GM23338 (cell line): ENCODE measurements around the gene EXD3. TPM values are rescaled to one million over a fixed set of nuclear protein-coding genes. Genes with fewer than 3 reads are reported as not detected.

Source experiments
- ATAC-seq: fragments of 200-7000 bp; cut with Tn5 transposase; 3 replicates; pipeline ENCODE4 v1.9.1; 2020
- DNase-seq: peaks from one replicate; pipeline ENCODE4 v3.0.0-alpha.2; 2015; ENCODE audit warnings: low spot score
- H2AFZ ChIP-seq: fragments of 200-600 bp; sonication (generic); 2 replicates; pipeline ENCODE4 v1.8.0; 2016; ENCODE audit warnings: antibody characterized with exemption, mild to moderate bottlenecking, moderate library complexity
- H3F3A ChIP-seq: fragments of 200-600 bp; sonication (generic); replicated peaks from 2 replicates; pipeline ENCODE4 v1.8.0; 2017; ENCODE audit warnings: antibody characterized with exemption, mixed run types, low read depth
- H3K27ac ChIP-seq: fragments of 200-600 bp; sonication (generic); 2 replicates; pipeline ENCODE4 v1.6.1; 2016; ENCODE audit warnings: low read depth
- H3K27me3 ChIP-seq: fragments of 200-600 bp; sonication (generic); 2 replicates; pipeline ENCODE4 v1.8.0; 2016; ENCODE audit warnings: mild to moderate bottlenecking, mixed run types, moderate library complexity; ENCODE audit not compliant: insufficient read depth
- H3K36me3 ChIP-seq: fragments of 200-600 bp; sonication (generic); 2 replicates; pipeline ENCODE4 v1.8.0; 2016; ENCODE audit warnings: mild to moderate bottlenecking; ENCODE audit not compliant: insufficient read depth
- H3K4me1 ChIP-seq: fragments of 200-600 bp; sonication (generic); 2 replicates; pipeline ENCODE4 v1.8.0; 2016; ENCODE audit warnings: mild to moderate bottlenecking, moderate library complexity; ENCODE audit not compliant: insufficient read depth
- H3K4me2 ChIP-seq: fragments of 200-600 bp; sonication (generic); 2 replicates; pipeline ENCODE4 v1.7.1; 2017; ENCODE audit warnings: mixed run types
- H3K4me3 ChIP-seq: fragments of 200-600 bp; sonication (generic); 2 replicates; pipeline ENCODE4 v1.6.1; 2016; ENCODE audit warnings: mixed run types
- H3K79me2 ChIP-seq: fragments of 200-600 bp; sonication (generic); replicated peaks from 2 replicates; pipeline ENCODE4 v1.8.0; 2017; ENCODE audit warnings: mild to moderate bottlenecking; ENCODE audit not compliant: insufficient read depth
- H3K9me2 ChIP-seq: fragments of 200-600 bp; sonication (generic); 2 replicates; pipeline ENCODE4 v1.8.0; 2017; ENCODE audit not compliant: insufficient read depth
- H4K20me1 ChIP-seq: fragments of 200-600 bp; sonication (generic); replicated peaks from 2 replicates; pipeline ENCODE4 v1.8.0; 2017; ENCODE audit warnings: mild to moderate bottlenecking; ENCODE audit not compliant: insufficient read depth
- H3K27ac Mint-ChIP-seq: 2 replicates; pipeline ENCODE4 v1.8.0; 2020; ENCODE audit warnings: inconsistent platforms, mild to moderate bottlenecking, moderate library complexity, mixed read lengths
- H3K27me3 Mint-ChIP-seq: 3 replicates; pipeline ENCODE4 v1.8.0; 2022; ENCODE audit warnings: low read depth, mild to moderate bottlenecking, moderate library complexity, mixed read lengths, inconsistent platforms; ENCODE audit not compliant: insufficient read depth, poor library complexity
- H3K36me3 Mint-ChIP-seq: 3 replicates; pipeline ENCODE4 v1.8.0; 2021; ENCODE audit warnings: low read depth, mild to moderate bottlenecking, inconsistent platforms, moderate library complexity, mixed read lengths
- H3K4me1 Mint-ChIP-seq: 3 replicates; pipeline ENCODE4 v1.8.0; 2020; ENCODE audit warnings: mild to moderate bottlenecking, inconsistent platforms, mixed read lengths
- H3K4me3 Mint-ChIP-seq: 3 replicates; pipeline ENCODE4 v1.8.0; 2021; ENCODE audit warnings: moderate library complexity, mild to moderate bottlenecking, inconsistent platforms, mixed read lengths
- H3K9me3 Mint-ChIP-seq: 3 replicates; pipeline ENCODE4 v1.8.0; 2020; ENCODE audit warnings: moderate library complexity, mild to moderate bottlenecking, inconsistent platforms, mixed read lengths
- ETS1 ChIP-seq: IDR thresholded peaks from 2 replicates; pipeline ENCODE4 v1.6.1; 2016; ENCODE audit warnings: antibody characterized with exemption
- EZH2 ChIP-seq: fragments of 200-600 bp; sonication (generic); IDR thresholded peaks from one replicate; pipeline ENCODE4 v1.8.0; 2017; ENCODE audit warnings: antibody characterized with exemption, mild to moderate bottlenecking, low read depth; ENCODE audit not compliant: unreplicated experiment
- EZH2phosphoT487 ChIP-seq: fragments of 200-600 bp; sonication (generic); IDR thresholded peaks from one replicate; pipeline ENCODE4 v1.8.1; 2018; ENCODE audit warnings: antibody characterized with exemption; ENCODE audit not compliant: unreplicated experiment
- JUNB ChIP-seq: IDR thresholded peaks from one replicate; pipeline ENCODE4 v1.6.1; 2016; ENCODE audit warnings: antibody characterized with exemption; ENCODE audit not compliant: unreplicated experiment
- NANOG ChIP-seq: IDR thresholded peaks from 2 replicates; pipeline ENCODE4 v1.6.1; 2016; ENCODE audit warnings: antibody characterized with exemption, borderline replicate concordance
- POLR2AphosphoS5 ChIP-seq: IDR thresholded peaks from 2 replicates; pipeline ENCODE4 v1.6.1; 2016; ENCODE audit warnings: antibody characterized with exemption, low read depth
- STAT1 ChIP-seq: IDR thresholded peaks from one replicate; pipeline ENCODE4 v1.6.1; 2016; ENCODE audit warnings: antibody characterized with exemption; ENCODE audit not compliant: unreplicated experiment
- ZNF114 ChIP-seq: fragments of 250-450 bp; sonication (Bioruptor Pico); IDR thresholded peaks from 2 replicates; pipeline ENCODE4 v1.5.0; 2020; ENCODE audit warnings: mild to moderate bottlenecking, moderate library complexity
- ZNF331 ChIP-seq: fragments of 250-450 bp; sonication (Bioruptor Pico); IDR thresholded peaks from 2 replicates; pipeline ENCODE4 v1.5.0; 2020; ENCODE audit warnings: low read depth, mild to moderate bottlenecking, moderate library complexity
- ZNF462 ChIP-seq: fragments of 250-450 bp; sonication (Bioruptor Pico); IDR thresholded peaks from 2 replicates; pipeline ENCODE4 v1.5.0; 2020; ENCODE audit warnings: mild to moderate bottlenecking, moderate library complexity
- polyA plus RNA-seq: library from polyadenylated mRNA; unstranded; fragments of >200 nt; fragmentation: Nextera tagmentation; extraction: Ambion mirVana; gene quantifications from 2 replicates; pipeline ENCODE4 v1.2.1, GENCODE V29; 2016
- total RNA-seq: library from RNA; depleted of rRNA; stranded (reverse); fragments of >200 nt; shearing (Covaris generic); gene quantifications from 2 replicates; pipeline ENCODE4 v1.2.3, GENCODE V29; 2014
- TF ChIP-seq, protein P1 (sequence below), 2 experiments: fragments of 200-600 bp in 1 of 2; sonication (generic) in 1 of 2; conservative IDR thresholded peaks; 2 replicates each; pipeline versions ENCODE4 v1.5.1 to v1.6.1; 2016 to 2017; ENCODE audit warnings: antibody characterized with exemption in 2 of 2, low read depth in 2 of 2, mild to moderate bottlenecking in 2 of 2, moderate library complexity in 1 of 2

EXD3 gene
- total and polyA plus RNA-seq, 2 experiments from 2014 or later: 3.6 to 9.7 TPM

DNA sequence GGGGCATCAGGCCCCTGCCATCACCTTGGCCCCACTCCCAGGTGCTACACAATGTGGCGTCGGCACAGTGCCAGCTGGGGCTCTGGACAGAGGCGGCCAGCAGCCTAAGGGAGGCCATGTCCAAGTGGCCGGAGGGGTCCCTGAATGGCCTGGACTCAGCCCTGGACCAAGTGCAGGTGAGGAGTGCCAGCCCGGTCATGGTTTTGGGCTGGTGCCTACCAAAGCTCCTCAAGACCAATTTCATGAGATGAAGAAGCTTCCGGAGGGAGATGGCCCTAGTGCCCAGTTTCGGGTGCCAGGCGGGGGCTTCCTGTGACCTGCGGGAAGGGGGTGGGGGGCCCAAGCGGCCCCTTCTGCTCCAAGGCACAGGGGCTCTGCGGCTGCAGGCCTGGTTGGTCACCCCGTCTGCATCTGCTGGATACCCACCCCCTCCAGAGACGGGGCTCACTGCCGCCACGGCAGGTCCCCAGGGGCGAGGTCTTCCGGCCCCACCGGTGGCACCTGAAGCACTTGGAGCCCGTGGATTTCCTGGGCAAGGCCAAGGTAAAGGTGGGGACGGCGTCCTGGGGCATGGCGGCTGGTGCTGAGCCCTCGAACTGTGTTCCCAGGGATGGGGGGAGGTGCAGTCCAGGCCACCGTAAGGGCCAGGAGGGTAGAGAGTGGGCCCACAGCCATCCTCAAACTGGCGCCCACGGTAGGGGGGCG, 6.0 kb upstream of the EXD3 start:
- H3K9me2 ChIP-seq: no peaks in the 10 kb centered on the region
- TF ChIP-seq ZNF331 (CRISPR knock-in tag): no peak
- no peak for TF ChIP-seq JUNB
- TF ChIP-seq EZH2phosphoT487: no peak
- no peak for TF ChIP-seq STAT1
- no peak for TF ChIP-seq EZH2
- TF ChIP-seq ETS1: no peak

GRCh38 chr9:137428311-137428630, 5.3 kb upstream of the EXD3 start:
- no peaks in the 10 kb centered on the region for H3K36me3 Mint-ChIP-seq
- TF ChIP-seq STAT1 (no peak), ZNF462 (CRISPR knock-in tag) (no peak), POLR2AphosphoS5 (no peak), EZH2phosphoT487 (no peak), EZH2 (no peak), ZNF114 (CRISPR knock-in tag) (no peak), JUNB (no peak), ZNF331 (CRISPR knock-in tag) (no peak), NANOG (no peak), ETS1 (no peak)
- TF ChIP-seq, protein P1, sequence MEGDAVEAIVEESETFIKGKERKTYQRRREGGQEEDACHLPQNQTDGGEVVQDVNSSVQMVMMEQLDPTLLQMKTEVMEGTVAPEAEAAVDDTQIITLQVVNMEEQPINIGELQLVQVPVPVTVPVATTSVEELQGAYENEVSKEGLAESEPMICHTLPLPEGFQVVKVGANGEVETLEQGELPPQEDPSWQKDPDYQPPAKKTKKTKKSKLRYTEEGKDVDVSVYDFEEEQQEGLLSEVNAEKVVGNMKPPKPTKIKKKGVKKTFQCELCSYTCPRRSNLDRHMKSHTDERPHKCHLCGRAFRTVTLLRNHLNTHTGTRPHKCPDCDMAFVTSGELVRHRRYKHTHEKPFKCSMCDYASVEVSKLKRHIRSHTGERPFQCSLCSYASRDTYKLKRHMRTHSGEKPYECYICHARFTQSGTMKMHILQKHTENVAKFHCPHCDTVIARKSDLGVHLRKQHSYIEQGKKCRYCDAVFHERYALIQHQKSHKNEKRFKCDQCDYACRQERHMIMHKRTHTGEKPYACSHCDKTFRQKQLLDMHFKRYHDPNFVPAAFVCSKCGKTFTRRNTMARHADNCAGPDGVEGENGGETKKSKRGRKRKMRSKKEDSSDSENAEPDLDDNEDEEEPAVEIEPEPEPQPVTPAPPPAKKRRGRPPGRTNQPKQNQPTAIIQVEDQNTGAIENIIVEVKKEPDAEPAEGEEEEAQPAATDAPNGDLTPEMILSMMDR (conservative IDR thresholded peaks at IDR 0.05; ENCODE audit: low read depth in 2 of 2): no peak

More for the DNA sequence above, 6.0 kb upstream of the EXD3 start:
- Mint-ChIP-seq H3K36me3 (no peaks in the 10 kb centered on the region), H3K27ac (no peak overlapping the region), H3K4me3 (no peak overlapping the region), H3K4me1 (no peaks in the 10 kb centered on the region), H3K9me3 (no peaks in the 10 kb centered on the region), H3K27me3 (peaks cover 7% of the 10 kb centered on the region)
- H3K4me2 ChIP-seq: no peak overlapping the region
- H3K4me1 ChIP-seq: no peaks in the 10 kb centered on the region
- H4K20me1 ChIP-seq: no peaks in the 10 kb centered on the region
- DNase-seq: no peak
- no peaks in the 10 kb centered on the region for H3K36me3 ChIP-seq
- no peak overlapping the region for H3K4me3 ChIP-seq
- H3K79me2 ChIP-seq: no peaks in the 10 kb centered on the region
- no peak overlapping the region for H2AFZ ChIP-seq
- no peak overlapping the region for H3K27ac ChIP-seq
- no peak for ATAC-seq
- H3F3A ChIP-seq: no peaks in the 10 kb centered on the region; the same call in 1 of the 2 replicates
- H3K27me3 ChIP-seq: peaks cover 6% of the 10 kb centered on the region

More at GRCh38 chr9:137428311-137428630, 5.3 kb upstream of the EXD3 start:
- H2AFZ ChIP-seq: no peak overlapping the region
- no peak overlapping the region for H3K4me2 ChIP-seq
- no peak overlapping the region for H3K4me3 Mint-ChIP-seq
- no peaks in the 10 kb centered on the region for H3K4me1 Mint-ChIP-seq
- ATAC-seq (no peak), DNase-seq (no peak)
- no peak overlapping the region for H3K27ac Mint-ChIP-seq
- no peaks in the 10 kb centered on the region for H3K36me3 ChIP-seq
- H3K4me3 ChIP-seq: no peak overlapping the region
- no peaks in the 10 kb centered on the region for H3K79me2 ChIP-seq
- H3K27ac ChIP-seq: no peak overlapping the region
- H3K9me3 Mint-ChIP-seq: no peaks in the 10 kb centered on the region
- peaks cover 7% of the 10 kb centered on the region for H3K27me3 Mint-ChIP-seq
- no peaks in the 10 kb centered on the region for H3K9me2 ChIP-seq
- H3K27me3 ChIP-seq: peaks cover 9% of the 10 kb centered on the region
- no peaks in the 10 kb centered on the region; the same call in 1 of the 2 replicates for H3F3A ChIP-seq
- no peaks in the 10 kb centered on the region for H3K4me1 ChIP-seq
- H4K20me1 ChIP-seq: no peaks in the 10 kb centered on the region
